Mucosa of gallbladder (tissue), 1 donor: ENCODE data around the gene UBASH3B. TPM values are rescaled to one million over a fixed set of nuclear protein-coding genes. Genes with fewer than 3 reads are reported as not detected.
A peak's percentile ranks its signal among the peaks of the same experiment; 100 is the strongest.

Experiments used
- DNase-seq: peaks from one replicate; pipeline ENCODE4 v3.0.0-alpha.2; 2020; ENCODE audit warnings: low spot score
- total RNA-seq: library from RNA; stranded (reverse); gene quantifications from one replicate; pipeline ENCODE4 v1.2.1, GENCODE V29; 2021
- donor health status: DM: no; HTN: no; CAD: no.

UBASH3B gene
- total RNA-seq, 1 donor from 2014 or later, result 7.4 TPM

GRCh38 chr11:122647736-122648275 is 7.7 kb upstream of the UBASH3B start:
- no peak for DNase-seq

GRCh38 chr11:122649116-122649515 is 6.4 kb upstream of the UBASH3B start:
- DNase-seq, result no peak

- no peak for DNase-seq
Measured at GRCh38 chr11:122650619-122651018, 4.9 kb upstream of the UBASH3B start.

GRCh38 chr11:122652495-122652894 is 3.0 kb upstream of the UBASH3B start:
- DNase-seq, result no peak

- no peak for DNase-seq
Measured at GRCh38 chr11:122653916-122654585, 1.5 kb upstream of the UBASH3B start.

GRCh38 chr11:122656073-122656630 is 630 bp downstream of the UBASH3B start:
- DNase-seq, result peak; percentile 20

GRCh38 chr11:122656631-122657101 is 1.1 kb downstream of the UBASH3B start:
- peak; percentile 18 for DNase-seq

- DNase-seq, result no peak
Measured at GRCh38 chr11:122659676-122660554, 4.4 kb downstream of the UBASH3B start.

- no peak for DNase-seq
Measured at GRCh38 chr11:122661182-122661945, 5.8 kb downstream of the UBASH3B start.

GRCh38 chr11:122663056-122663740 is 7.7 kb downstream of the UBASH3B start:
- DNase-seq, result no peak

GRCh38 chr11:122663764-122664163 is 8.2 kb downstream of the UBASH3B start:
- no peak for DNase-seq

GRCh38 chr11:122664188-122664587 is 8.7 kb downstream of the UBASH3B start:
- no peak for DNase-seq

- no peak for DNase-seq
Measured at GRCh38 chr11:122665861-122666260, 10.3 kb downstream of the UBASH3B start.

GRCh38 chr11:122666743-122667142 is 11.2 kb downstream of the UBASH3B start:
- no peak for DNase-seq

- DNase-seq, result no peak
Measured at GRCh38 chr11:122668562-122669090, 13.1 kb downstream of the UBASH3B start.

GRCh38 chr11:122670131-122670530 is 14.6 kb downstream of the UBASH3B start:
- DNase-seq, result no peak

GRCh38 chr11:122671400-122671891 is 15.9 kb downstream of the UBASH3B start:
- DNase-seq, result no peak

- no peak for DNase-seq
Measured at GRCh38 chr11:122672892-122673291, 17.4 kb downstream of the UBASH3B start.

GRCh38 chr11:122673701-122674100 is 18.2 kb downstream of the UBASH3B start:
- DNase-seq, result no peak

GRCh38 chr11:122676638-122677037 is 21.1 kb downstream of the UBASH3B start:
- DNase-seq, result no peak
